Osteocyte (in vitro differentiated cells): Measurements from ENCODE around the gene SLC66A1. TPM values are rescaled to one million over a fixed set of nuclear protein-coding genes. Genes with fewer than 3 reads are reported as not detected.

Experiments used
- DNase-seq: peaks from one replicate; pipeline ENCODE4 v3.0.0; 2021; ENCODE audit warnings: mixed read lengths; ENCODE audit not compliant: unreplicated experiment; ENCODE audit errors: extremely low spot score
- H3K27ac Mint-ChIP-seq: one replicate; pipeline ENCODE4 v1.8.0; 2021; ENCODE audit warnings: mild to moderate bottlenecking, mixed read lengths; ENCODE audit not compliant: unreplicated experiment
- H3K27me3 Mint-ChIP-seq: one replicate; pipeline ENCODE4 v1.8.0; 2021; ENCODE audit warnings: mixed read lengths; ENCODE audit not compliant: unreplicated experiment
- H3K36me3 Mint-ChIP-seq: one replicate; pipeline ENCODE4 v1.8.0; 2021; ENCODE audit warnings: mixed read lengths; ENCODE audit not compliant: unreplicated experiment
- H3K4me1 Mint-ChIP-seq: one replicate; pipeline ENCODE4 v1.8.0; 2021; ENCODE audit warnings: mixed read lengths; ENCODE audit not compliant: unreplicated experiment
- H3K4me3 Mint-ChIP-seq: one replicate; pipeline ENCODE4 v1.8.0; 2021; ENCODE audit warnings: mild to moderate bottlenecking, moderate library complexity, mixed read lengths; ENCODE audit not compliant: unreplicated experiment
- H3K9me3 Mint-ChIP-seq: one replicate; pipeline ENCODE4 v1.8.0; 2021; ENCODE audit warnings: mixed read lengths; ENCODE audit not compliant: unreplicated experiment
- total RNA-seq: library from RNA; stranded (reverse); gene quantifications from 2 replicates; pipeline ENCODE4 v1.2.1, GENCODE V29; 2021
- TF ChIP-seq, protein P1 (sequence below): fragments of 200-600 bp; sonication (generic); IDR thresholded peaks from 2 replicates; pipeline ENCODE4 v1.5.0; 2021; ENCODE audit warnings: antibody characterized with exemption, mild to moderate bottlenecking, moderate library complexity

Gene SLC66A1
- total RNA-seq, 1 donor from 2014 or later = 25.8 TPM

DNA sequence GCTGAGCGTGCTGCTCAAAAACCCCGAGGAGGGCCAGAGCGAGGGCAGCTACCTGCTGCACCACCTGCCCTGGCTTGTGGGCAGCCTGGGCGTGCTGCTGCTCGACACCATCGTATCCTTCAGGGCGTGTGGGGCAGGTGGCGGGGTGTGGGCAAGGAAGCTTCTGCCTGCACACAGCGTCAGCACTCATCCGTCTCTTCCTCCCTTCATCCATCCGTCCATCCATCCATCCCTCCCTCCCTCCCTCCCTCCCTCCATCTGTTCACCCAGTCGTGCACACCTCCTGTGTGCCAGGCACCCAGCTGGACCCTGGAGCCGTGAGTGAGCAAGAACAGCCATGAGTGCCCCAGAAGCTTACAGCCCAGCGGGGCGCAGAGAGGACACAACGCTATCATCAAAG, 15.2 kb downstream of the SLC66A1 start:
- TF ChIP-seq, protein P1, sequence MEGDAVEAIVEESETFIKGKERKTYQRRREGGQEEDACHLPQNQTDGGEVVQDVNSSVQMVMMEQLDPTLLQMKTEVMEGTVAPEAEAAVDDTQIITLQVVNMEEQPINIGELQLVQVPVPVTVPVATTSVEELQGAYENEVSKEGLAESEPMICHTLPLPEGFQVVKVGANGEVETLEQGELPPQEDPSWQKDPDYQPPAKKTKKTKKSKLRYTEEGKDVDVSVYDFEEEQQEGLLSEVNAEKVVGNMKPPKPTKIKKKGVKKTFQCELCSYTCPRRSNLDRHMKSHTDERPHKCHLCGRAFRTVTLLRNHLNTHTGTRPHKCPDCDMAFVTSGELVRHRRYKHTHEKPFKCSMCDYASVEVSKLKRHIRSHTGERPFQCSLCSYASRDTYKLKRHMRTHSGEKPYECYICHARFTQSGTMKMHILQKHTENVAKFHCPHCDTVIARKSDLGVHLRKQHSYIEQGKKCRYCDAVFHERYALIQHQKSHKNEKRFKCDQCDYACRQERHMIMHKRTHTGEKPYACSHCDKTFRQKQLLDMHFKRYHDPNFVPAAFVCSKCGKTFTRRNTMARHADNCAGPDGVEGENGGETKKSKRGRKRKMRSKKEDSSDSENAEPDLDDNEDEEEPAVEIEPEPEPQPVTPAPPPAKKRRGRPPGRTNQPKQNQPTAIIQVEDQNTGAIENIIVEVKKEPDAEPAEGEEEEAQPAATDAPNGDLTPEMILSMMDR = no peak
- Mint-ChIP-seq H3K4me3 (no peak overlapping the region), H3K27me3 (no peaks in the 10 kb centered on the region), H3K36me3 (peaks cover 20% of the 10 kb centered on the region), H3K4me1 (no peaks in the 10 kb centered on the region), H3K9me3 (no peaks in the 10 kb centered on the region), H3K27ac (no peak overlapping the region)
- DNase-seq = no peak

DNA sequence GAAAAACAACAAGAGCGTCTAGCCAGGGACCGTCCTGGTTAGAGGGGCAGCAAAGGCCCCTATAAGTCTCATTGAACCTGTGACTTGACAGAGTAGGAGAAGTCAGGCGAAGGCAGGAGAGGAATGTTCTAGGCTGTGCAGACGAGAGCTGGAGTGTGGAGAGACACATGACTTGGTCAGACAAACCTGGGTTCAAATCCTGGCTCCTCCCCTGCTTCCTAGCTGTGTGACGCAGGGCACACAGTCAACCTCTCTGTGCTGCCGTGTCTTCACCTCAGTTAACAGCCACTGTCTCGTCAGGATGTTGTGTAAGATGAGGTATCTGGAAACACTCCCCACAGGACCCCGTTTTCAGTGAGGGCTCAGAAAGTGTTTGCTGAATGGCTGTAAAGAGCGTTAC, 15.6 kb downstream of the SLC66A1 start:
- no peak overlapping the region for H3K4me3 Mint-ChIP-seq
- H3K27me3 Mint-ChIP-seq = no peaks in the 10 kb centered on the region
- H3K36me3 Mint-ChIP-seq = peaks cover 17% of the 10 kb centered on the region
- H3K9me3 Mint-ChIP-seq = no peaks in the 10 kb centered on the region
- no peak overlapping the region for H3K27ac Mint-ChIP-seq
- TF ChIP-seq, protein P1 = no peak
- H3K4me1 Mint-ChIP-seq = no peaks in the 10 kb centered on the region
- no peak for DNase-seq

DNA sequence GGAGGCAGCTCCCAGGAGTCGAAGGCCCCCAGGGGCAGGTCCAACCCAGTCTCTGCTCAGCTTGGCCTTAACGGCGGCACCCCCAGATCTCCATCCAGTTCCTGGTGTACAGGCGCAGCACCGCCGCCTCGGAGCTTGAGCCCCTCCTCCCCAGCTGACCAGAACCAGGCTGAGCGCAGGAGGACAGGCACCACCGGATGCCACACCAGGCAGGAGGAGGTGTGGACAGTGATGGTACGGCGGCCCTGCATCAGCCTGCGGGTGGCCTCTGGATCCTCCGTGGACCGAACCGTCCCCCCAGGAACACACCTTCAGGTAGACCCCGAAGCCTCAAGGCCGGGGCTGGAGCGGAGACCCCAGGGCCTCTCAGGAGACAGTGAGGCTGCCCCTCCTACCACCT, 16.4 kb downstream of the SLC66A1 start:
- no peak overlapping the region for H3K4me3 Mint-ChIP-seq
- no peaks in the 10 kb centered on the region for H3K27me3 Mint-ChIP-seq
- H3K36me3 Mint-ChIP-seq = peaks cover 14% of the 10 kb centered on the region
- no peaks in the 10 kb centered on the region for H3K9me3 Mint-ChIP-seq
- no peak overlapping the region for H3K27ac Mint-ChIP-seq
- TF ChIP-seq, protein P1 = no peak
- H3K4me1 Mint-ChIP-seq = no peaks in the 10 kb centered on the region
- DNase-seq = no peak

DNA sequence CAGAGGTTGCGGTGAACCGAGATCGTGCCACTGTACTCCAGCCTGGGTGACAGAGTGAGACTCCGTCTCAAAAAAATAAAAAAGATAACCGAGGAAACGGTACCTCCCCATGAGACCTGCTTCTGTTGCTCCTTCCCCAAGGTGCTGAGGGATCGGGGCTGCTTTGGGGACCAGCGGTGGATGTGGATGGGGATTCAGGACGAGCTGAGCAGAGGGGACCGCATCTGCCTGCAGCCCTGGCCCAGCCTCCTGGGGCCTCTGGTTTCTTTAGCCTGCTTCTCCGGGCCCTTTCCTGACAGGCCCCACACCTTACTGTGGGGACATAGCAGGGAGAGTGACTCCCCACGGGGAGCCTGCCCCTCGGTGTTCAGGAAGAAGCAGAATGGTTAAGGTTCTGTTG, 17.1 kb downstream of the SLC66A1 start:
- H3K36me3 Mint-ChIP-seq = peaks cover 14% of the 10 kb centered on the region
- TF ChIP-seq, protein P1 = no peak
- H3K27me3 Mint-ChIP-seq = no peaks in the 10 kb centered on the region
- no peak overlapping the region for H3K4me3 Mint-ChIP-seq
- H3K9me3 Mint-ChIP-seq = no peaks in the 10 kb centered on the region
- no peak for DNase-seq
- H3K4me1 Mint-ChIP-seq = no peaks in the 10 kb centered on the region
- no peak overlapping the region for H3K27ac Mint-ChIP-seq

DNA sequence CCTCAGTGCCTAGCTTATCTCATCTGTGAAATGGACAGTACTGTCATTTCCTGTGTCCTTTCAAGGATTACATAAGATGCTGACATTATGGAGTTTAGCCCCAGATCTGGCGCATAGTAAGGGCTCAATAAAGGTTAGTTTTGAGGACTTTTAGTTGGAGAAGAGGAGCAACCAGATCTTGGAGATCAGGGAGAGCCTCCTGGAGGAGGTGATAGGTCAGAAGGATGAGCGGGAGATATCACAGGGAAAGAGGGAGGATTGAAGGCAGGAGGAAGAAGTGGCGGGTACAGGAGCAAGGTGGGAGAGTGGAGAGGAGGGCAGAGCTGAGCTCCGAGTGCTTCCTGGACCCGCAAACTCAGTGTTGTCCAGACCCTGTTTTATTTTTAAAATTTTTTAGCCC, 17.5 kb downstream of the SLC66A1 start:
- no peaks in the 10 kb centered on the region for H3K9me3 Mint-ChIP-seq
- no peak overlapping the region for H3K27ac Mint-ChIP-seq
- no peaks in the 10 kb centered on the region for H3K27me3 Mint-ChIP-seq
- TF ChIP-seq, protein P1 = no peak
- H3K4me3 Mint-ChIP-seq = no peak overlapping the region
- no peaks in the 10 kb centered on the region for H3K4me1 Mint-ChIP-seq
- peaks cover 12% of the 10 kb centered on the region for H3K36me3 Mint-ChIP-seq
- no peak for DNase-seq
